Right renal cortex interstitium (tissue), 3 donors: ENCODE results near the gene NUDT13. TPM values are rescaled to one million over a fixed set of nuclear protein-coding genes. Genes with fewer than 3 reads are reported as not detected.
A peak's percentile ranks its signal among the peaks of the same experiment; 100 is the strongest.
"Not testable (repeated sequence)": the region's sequence is repeated elsewhere in the genome, so short reads cannot be mapped to it uniquely, and the experiment has no call there.

Source experiments
- DNase-seq, 3 donors: peaks; one replicate each; pipeline ENCODE4 v3.0.0-alpha.2; 2013; ENCODE audit warnings: low read depth in 3 of 3, low spot score in 2 of 3
- polyA plus RNA-seq, 3 donors: library from polyadenylated mRNA; unstranded; fragments of 120-200 nt; gene quantifications; one replicate each; pipeline ENCODE4 v1.2.1, GENCODE V29; 2013; ENCODE audit not compliant: insufficient read length in 3 of 3

NUDT13 gene
- polyA plus RNA-seq, 3 donors: 5.2 to 5.7 (median 5.6) TPM

DNA sequence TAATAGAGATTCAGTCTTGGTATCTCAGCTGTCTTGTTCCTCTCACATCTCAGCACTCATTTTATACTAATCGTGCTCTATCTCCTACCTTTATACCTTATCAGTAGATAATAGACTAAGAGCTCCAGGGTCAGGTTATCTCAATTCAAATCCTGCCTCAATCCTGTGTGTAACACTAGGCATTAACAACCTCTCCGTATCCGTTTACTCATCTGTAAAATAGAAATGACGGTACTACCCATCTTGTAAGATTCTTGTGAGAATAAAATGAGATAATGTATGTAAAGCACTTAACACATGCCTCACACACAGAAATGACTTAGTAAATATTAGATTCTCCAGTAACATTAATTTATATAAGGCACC, 13.0 kb upstream of the NUDT13 start:
- DNase-seq: no peak

DNA sequence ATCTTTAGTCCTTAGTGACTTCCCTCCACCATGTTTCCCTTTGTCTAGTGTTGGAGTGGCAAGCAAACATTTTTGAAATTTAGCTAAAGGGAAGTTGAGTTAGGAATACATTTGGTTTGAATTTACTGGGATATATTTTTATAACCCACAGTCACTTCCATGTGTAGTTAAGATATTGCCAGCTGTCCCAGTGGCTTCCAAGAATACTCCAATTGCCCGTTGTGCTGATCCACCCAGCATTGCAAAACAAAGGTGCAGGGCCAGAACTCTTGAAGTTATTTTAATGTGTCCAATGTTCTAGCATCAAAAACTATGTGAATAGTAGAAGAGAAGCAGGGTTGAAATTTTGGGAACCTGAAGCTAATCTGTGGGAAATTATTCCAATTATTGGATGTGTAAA, 11.1 kb upstream of the NUDT13 start:
- DNase-seq: no peak

- no peak for DNase-seq
These were observed 4.0 kb upstream of the NUDT13 start for GRCh38 chr10:73106301-73106700.

- not testable (repeated sequence) for DNase-seq
These were observed 1.0 kb upstream of the NUDT13 start for GRCh38 chr10:73109248-73109652.

DNA sequence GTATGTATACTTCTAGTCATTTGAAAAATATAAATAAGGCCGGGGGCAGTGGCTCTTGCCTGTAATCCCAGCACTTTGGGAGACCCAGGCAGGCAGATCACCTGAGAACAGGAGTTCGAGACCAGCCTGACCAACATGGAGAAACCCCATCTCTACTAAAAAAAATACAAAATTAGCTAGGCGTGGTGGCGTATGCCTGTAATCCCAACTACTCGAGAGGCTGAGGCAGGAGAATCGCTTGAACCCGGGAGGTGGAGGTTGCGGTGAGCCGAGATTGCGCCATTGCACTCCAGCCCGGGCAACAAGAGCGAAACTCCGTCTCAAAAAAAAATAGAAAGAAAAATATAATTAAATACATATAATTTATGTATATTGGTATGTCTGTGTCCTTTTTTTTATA, 1.8 kb downstream of the NUDT13 start:
- DNase-seq: not testable (repeated sequence)

DNA sequence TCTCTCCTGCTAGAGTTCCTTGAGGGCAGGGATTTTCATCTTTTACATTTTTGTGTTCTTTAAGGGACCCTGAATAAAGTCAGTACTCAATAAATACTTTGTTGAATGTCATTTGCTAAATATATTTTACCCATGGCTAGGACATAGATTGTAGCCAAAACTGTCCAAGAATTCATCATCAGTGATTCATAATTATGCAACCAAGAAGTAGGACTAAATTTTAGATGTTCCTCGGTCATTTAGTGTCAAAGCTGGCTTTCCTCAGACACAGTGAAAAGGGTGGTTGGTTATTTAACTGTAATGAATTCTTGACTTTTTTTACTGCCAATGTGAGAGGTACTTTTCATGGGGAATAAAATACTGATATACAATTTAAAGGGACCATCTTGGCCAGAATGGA, 3.3 kb downstream of the NUDT13 start:
- DNase-seq: no peak

DNA sequence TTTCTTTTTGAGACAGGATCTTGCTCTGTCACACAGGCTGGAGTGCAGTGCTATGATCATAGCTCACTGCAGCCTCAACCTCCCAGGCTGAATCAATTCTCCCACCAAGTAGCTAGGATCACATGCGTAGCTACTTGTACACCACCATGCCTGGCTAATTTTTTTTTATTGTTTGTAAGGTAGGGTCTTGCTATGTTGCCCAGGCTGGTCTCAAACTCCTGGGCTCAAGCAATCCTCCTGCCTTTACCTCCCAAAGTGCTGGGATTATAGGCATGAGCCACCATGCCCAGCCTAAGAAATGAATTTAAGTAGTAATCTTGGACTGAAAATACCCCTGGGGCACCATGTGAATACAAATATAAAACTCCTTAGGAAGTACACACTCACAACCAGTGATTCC, 5.8 kb downstream of the NUDT13 start:
- DNase-seq: no peak

DNA sequence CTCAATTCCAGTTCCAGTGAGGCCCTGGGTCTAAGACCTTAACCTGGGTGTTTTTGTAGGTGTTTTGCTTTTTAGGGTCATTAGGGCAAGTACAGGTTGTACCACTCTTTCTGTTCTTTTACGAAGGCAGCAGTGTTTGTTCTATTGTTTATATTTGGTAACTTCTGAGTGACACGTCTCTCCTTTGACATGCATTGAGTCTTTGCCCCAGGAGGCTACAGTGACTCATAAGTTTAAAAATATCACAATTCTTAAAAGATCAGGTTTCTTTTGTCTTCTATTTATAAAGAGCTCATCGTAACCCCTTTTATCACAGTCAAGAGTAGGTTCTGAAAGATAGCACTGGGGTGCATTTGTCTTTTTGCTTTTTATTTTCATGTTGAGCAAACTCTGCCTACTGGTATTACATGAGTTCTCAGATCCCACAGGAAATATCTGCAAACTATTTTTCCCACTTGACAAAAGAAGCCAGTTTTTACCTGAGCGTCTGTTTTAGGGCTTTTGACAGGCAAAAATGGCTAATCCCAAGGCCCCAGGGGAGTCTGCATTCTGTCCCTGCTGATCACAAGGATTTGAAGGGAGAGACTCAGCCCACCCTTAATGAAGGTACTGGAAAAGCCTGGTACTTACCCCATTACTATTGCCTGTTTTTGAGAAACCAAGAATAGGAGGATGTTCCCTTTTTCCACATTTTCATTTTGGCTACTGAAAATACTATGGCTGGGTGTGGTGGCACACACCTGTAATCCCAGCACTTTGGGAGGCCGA, 7.9 kb downstream of the NUDT13 start:
- DNase-seq: no peak

- DNase-seq: no peak
These were observed 9.2 kb downstream of the NUDT13 start for GRCh38 chr10:73119457-73119856.

DNA sequence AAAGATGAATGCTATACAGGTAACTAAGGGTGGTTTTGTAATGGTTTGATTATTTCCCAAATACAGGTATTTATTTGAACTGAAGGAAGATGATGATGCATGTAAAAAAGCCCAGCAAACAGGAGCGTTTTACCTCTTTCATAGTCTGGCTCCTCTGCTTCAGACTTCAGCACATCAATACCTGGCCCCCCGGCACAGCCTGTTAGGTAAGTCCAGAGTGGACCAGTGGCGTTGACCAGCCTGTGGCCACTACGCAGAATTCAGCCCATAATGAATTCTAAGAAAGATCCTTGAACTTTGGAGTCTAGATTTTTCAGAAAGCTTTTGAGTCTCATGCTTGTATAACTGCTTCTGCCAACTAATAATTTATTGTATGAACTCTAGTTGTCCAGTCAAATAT, 9.7 kb downstream of the NUDT13 start:
- DNase-seq: no peak

GRCh38 chr10:73126343-73126742, 16.1 kb downstream of the NUDT13 start:
- DNase-seq: no peak

GRCh38 chr10:73131301-73131700, 21.0 kb downstream of the NUDT13 start:
- DNase-seq: no peak

GRCh38 chr10:73131913-73132686, 21.8 kb downstream of the NUDT13 start:
- no peak for DNase-seq

DNA sequence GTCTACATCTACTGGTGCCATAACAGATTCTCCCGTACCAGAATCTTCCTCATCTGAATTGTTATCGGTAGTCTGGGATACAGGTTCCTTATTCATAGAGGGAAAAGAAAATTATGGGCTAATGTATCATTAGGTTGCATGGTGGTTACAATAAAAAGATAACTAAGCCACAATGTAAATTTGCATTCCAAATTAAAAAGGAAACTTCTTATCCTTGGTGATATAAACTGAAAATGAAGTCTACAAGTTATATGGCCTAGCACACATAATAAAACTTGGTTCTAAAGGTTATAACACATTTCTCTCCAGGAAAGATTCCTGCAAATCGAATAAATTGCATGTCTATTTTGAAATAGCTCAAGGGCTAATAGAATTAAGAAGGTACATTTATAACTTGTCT, 24.5 kb downstream of the NUDT13 start:
- DNase-seq: no peak

DNA sequence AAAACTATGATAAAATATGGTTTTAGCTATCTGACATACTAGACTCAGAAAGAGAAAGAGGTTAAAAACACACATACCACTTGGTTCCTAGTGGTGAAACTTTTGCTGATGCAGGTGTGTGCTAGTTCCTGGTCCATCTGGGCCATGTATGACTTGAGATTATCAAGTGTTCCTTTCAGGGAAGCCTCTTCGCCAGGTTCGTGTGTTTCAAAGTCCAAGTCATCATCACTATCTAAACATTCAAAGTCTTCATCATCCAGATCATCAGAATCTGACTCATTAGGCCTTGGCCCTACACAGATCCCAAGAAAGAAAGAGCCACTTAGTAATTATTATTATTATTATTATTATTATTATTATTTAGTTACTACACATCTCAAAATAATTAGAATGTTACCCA, 26.4 kb downstream of the NUDT13 start:
- no peak for DNase-seq

- DNase-seq: no peak
These were observed 29.0 kb downstream of the NUDT13 start for GRCh38 chr10:73139251-73139650.

GRCh38 chr10:73141603-73142002, 31.3 kb downstream of the NUDT13 start:
- no peak for DNase-seq

- not testable (repeated sequence) for DNase-seq
These were observed 40.6 kb downstream of the NUDT13 start for GRCh38 chr10:73150633-73151413.

DNA sequence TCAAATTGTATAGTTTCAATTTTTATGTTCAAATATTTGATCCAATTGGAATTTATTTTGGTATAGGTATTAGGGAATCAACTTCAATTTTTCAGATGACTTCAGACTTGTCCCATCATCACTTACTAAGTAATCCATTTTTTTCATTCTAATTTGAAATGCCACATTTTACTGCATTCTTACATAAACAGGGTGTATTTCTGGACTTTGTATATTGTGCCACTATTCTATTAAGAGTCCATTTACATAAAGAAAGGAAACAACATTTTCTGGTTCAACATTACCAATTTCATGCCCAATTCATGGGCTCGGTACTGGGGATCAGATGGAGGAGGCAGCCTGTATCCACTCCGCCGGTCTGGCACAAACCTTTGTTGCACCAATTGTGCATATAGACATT, 41.8 kb downstream of the NUDT13 start:
- DNase-seq: no peak

- DNase-seq: no peak
These were observed 45.8 kb downstream of the NUDT13 start for GRCh38 chr10:73156054-73156453.

- DNase-seq: peak; percentile 17 to 29 (median 23)
These were observed 48.9 kb downstream of the NUDT13 start for GRCh38 chr10:73159038-73159648.
